WTC11 (cell line): Measurements from ENCODE around the gene A4GNT. TPM values are rescaled to one million over a fixed set of nuclear protein-coding genes. Genes with fewer than 3 reads are reported as not detected.

Experiments
- ATAC-seq: fragments of 200-7000 bp; cut with Tn5 transposase; 2 replicates; pipeline ENCODE4 v1.10.0; 2021; ENCODE audit warnings: mild to moderate bottlenecking, moderate library complexity
- CTCF ChIA-PET: fragments of 300-600 bp; sonication (Branson Sonifier 250); formaldehyde crosslinking; loops from one replicate; lab custom pipeline; 2021; ENCODE audit warnings: antibody characterized with exemption; lab: Charles Lee
- POLR2A ChIA-PET: fragments of 350-600 bp; sonication (Branson Sonifier 250); formaldehyde crosslinking; loops from one replicate; lab custom pipeline; 2021; ENCODE audit warnings: antibody characterized with exemption; lab: Charles Lee
- DNase-seq: peaks from one replicate; pipeline ENCODE4 v3.0.0; 2021; ENCODE audit warnings: low spot score
- H3K27ac Mint-ChIP-seq: 2 replicates; pipeline ENCODE4 v1.8.0; 2021; ENCODE audit warnings: mixed read lengths
- H3K27me3 Mint-ChIP-seq: 2 replicates; pipeline ENCODE4 v1.8.0; 2021; ENCODE audit warnings: low read depth, mild to moderate bottlenecking, moderate library complexity, mixed read lengths
- H3K36me3 Mint-ChIP-seq: 2 replicates; pipeline ENCODE4 v1.8.0; 2021; ENCODE audit warnings: mixed read lengths
- H3K4me1 Mint-ChIP-seq: 2 replicates; pipeline ENCODE4 v1.8.0; 2022; ENCODE audit warnings: mixed read lengths
- H3K4me3 Mint-ChIP-seq: 2 replicates; pipeline ENCODE4 v1.8.0; 2021; ENCODE audit warnings: mild to moderate bottlenecking, moderate library complexity, mixed read lengths
- H3K9me3 Mint-ChIP-seq: 2 replicates; pipeline ENCODE4 v1.8.0; 2021; ENCODE audit warnings: mixed read lengths
- ATF2 ChIP-seq: sonication (generic); formaldehyde crosslinking; IDR thresholded peaks from 2 replicates; pipeline ENCODE4 v1.8.1; 2022; ENCODE audit warnings: low read depth, missing genetic modification reagents, borderline replicate concordance
- CDX4 ChIP-seq: fragments of 250-450 bp; sonication (Bioruptor Pico); IDR thresholded peaks from 2 replicates; pipeline ENCODE4 v1.9.0; 2021; ENCODE audit warnings: moderate library complexity, mild to moderate bottlenecking, inconsistent platforms, borderline replicate concordance
- CTCF ChIP-seq: fragments of 200-600 bp; IDR thresholded peaks from 2 replicates; pipeline ENCODE4 v1.8.0; 2022; ENCODE audit warnings: antibody characterized with exemption
- HMGXB4 ChIP-seq: sonication (generic); formaldehyde crosslinking; IDR thresholded peaks from 2 replicates; pipeline ENCODE4 v1.8.1; 2023; ENCODE audit warnings: mild to moderate bottlenecking, moderate library complexity, missing genetic modification reagents
- IRF1 ChIP-seq: sonication (generic); formaldehyde crosslinking; IDR thresholded peaks from 2 replicates; pipeline ENCODE4 v1.8.0; 2023; ENCODE audit warnings: missing genetic modification reagents
- SOX15 ChIP-seq: fragments of 250-450 bp; sonication (Bioruptor Pico); IDR thresholded peaks from 2 replicates; pipeline ENCODE4 v1.9.0; 2021; ENCODE audit warnings: mild to moderate bottlenecking
- TEAD4 ChIP-seq: sonication (generic); formaldehyde crosslinking; IDR thresholded peaks from 2 replicates; pipeline ENCODE4 v1.8.0; 2022; ENCODE audit warnings: mild to moderate bottlenecking, missing genetic modification reagents
- ZBTB43 ChIP-seq: sonication (generic); formaldehyde crosslinking; IDR thresholded peaks from 2 replicates; pipeline ENCODE4 v1.8.1; 2023; ENCODE audit warnings: mild to moderate bottlenecking, missing genetic modification reagents
- ZNF317 ChIP-seq: sonication (generic); formaldehyde crosslinking; IDR thresholded peaks from 2 replicates; pipeline ENCODE4 v1.8.1; 2023; ENCODE audit warnings: low read depth, mild to moderate bottlenecking, moderate library complexity, missing genetic modification reagents, borderline replicate concordance
- ZNF532 ChIP-seq: fragments of 250-450 bp; sonication (Bioruptor Pico); IDR thresholded peaks from 2 replicates; pipeline ENCODE4 v1.9.0; 2021; ENCODE audit warnings: mild to moderate bottlenecking, borderline replicate concordance
- total RNA-seq: library from RNA; stranded (reverse); gene quantifications from 3 replicates; pipeline ENCODE4 v1.2.3, GENCODE V29; 2021
- TF ChIP-seq, protein P1 (sequence below): fragments of 250-450 bp; sonication (Bioruptor Pico); IDR thresholded peaks from 2 replicates; pipeline ENCODE4 v1.9.0; 2021; ENCODE audit warnings: mild to moderate bottlenecking
- TF ChIP-seq, protein P2 (sequence below): sonication (generic); formaldehyde crosslinking; IDR thresholded peaks from 2 replicates; pipeline ENCODE4 v1.8.0; 2022; ENCODE audit warnings: mild to moderate bottlenecking, missing genetic modification reagents
- TF ChIP-seq, protein P3 (sequence below): sonication (generic); formaldehyde crosslinking; IDR thresholded peaks from 2 replicates; pipeline ENCODE4 v1.8.1; 2023; ENCODE audit warnings: mild to moderate bottlenecking, missing genetic modification reagents

The A4GNT gene
- total RNA-seq, 1 experiment from 2014 or later, result not detected

- TF ChIP-seq, protein P1, sequence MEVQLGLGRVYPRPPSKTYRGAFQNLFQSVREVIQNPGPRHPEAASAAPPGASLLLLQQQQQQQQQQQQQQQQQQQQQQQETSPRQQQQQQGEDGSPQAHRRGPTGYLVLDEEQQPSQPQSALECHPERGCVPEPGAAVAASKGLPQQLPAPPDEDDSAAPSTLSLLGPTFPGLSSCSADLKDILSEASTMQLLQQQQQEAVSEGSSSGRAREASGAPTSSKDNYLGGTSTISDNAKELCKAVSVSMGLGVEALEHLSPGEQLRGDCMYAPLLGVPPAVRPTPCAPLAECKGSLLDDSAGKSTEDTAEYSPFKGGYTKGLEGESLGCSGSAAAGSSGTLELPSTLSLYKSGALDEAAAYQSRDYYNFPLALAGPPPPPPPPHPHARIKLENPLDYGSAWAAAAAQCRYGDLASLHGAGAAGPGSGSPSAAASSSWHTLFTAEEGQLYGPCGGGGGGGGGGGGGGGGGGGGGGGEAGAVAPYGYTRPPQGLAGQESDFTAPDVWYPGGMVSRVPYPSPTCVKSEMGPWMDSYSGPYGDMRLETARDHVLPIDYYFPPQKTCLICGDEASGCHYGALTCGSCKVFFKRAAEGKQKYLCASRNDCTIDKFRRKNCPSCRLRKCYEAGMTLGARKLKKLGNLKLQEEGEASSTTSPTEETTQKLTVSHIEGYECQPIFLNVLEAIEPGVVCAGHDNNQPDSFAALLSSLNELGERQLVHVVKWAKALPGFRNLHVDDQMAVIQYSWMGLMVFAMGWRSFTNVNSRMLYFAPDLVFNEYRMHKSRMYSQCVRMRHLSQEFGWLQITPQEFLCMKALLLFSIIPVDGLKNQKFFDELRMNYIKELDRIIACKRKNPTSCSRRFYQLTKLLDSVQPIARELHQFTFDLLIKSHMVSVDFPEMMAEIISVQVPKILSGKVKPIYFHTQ, result no peak
- no peak for TF ChIP-seq CDX4 (CRISPR knock-in tag)
- TF ChIP-seq ATF2 (CRISPR knock-in tag), result no peak
- no peak for TF ChIP-seq ZNF532
- TF ChIP-seq ZBTB43 (CRISPR knock-in tag), result no peak
- TF ChIP-seq, protein P2, sequence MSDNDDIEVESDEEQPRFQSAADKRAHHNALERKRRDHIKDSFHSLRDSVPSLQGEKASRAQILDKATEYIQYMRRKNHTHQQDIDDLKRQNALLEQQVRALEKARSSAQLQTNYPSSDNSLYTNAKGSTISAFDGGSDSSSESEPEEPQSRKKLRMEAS (CRISPR knock-in tag), result no peak
- TF ChIP-seq CTCF, result no peak
- no peak for TF ChIP-seq ZNF317 (CRISPR knock-in tag)
Observed at GRCh38 chr3:138093721-138094120, 38.5 kb downstream of the A4GNT start (continued).

- H3K4me1 Mint-ChIP-seq, result peaks cover 5% of the 10 kb centered on the region
- ATAC-seq (no peak), DNase-seq (no peak)
- H3K27ac Mint-ChIP-seq, result no peak overlapping the region
- H3K36me3 Mint-ChIP-seq, result peaks cover 42% of the 10 kb centered on the region
- H3K27me3 Mint-ChIP-seq, result peaks cover 2% of the 10 kb centered on the region; the same call in 1 of the 2 replicates
- ChIA-PET CTCF (interaction anchor here (1.4 to 2.2 kb wide), 2 partner anchors 10 to 24 kb away, joined by 5 to 10 read pairs; partner anchors contain the start of gene DZIP1L), POLR2A (no interaction called here)
- H3K9me3 Mint-ChIP-seq, result peaks cover 16% of the 10 kb centered on the region
- TF ChIP-seq TEAD4 (no peak), HMGXB4 (CRISPR knock-in tag) (no peak), SOX15 (CRISPR knock-in tag) (no peak), IRF1 (no peak)
- TF ChIP-seq, protein P3, sequence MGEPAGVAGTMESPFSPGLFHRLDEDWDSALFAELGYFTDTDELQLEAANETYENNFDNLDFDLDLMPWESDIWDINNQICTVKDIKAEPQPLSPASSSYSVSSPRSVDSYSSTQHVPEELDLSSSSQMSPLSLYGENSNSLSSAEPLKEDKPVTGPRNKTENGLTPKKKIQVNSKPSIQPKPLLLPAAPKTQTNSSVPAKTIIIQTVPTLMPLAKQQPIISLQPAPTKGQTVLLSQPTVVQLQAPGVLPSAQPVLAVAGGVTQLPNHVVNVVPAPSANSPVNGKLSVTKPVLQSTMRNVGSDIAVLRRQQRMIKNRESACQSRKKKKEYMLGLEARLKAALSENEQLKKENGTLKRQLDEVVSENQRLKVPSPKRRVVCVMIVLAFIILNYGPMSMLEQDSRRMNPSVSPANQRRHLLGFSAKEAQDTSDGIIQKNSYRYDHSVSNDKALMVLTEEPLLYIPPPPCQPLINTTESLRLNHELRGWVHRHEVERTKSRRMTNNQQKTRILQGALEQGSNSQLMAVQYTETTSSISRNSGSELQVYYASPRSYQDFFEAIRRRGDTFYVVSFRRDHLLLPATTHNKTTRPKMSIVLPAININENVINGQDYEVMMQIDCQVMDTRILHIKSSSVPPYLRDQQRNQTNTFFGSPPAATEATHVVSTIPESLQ, result no peak
- no peak overlapping the region for H3K4me3 Mint-ChIP-seq
Observed at GRCh38 chr3:138092023-138092422, 40.2 kb downstream of the A4GNT start.
